ENCODE results near the gene FLOT1.

DNA sequence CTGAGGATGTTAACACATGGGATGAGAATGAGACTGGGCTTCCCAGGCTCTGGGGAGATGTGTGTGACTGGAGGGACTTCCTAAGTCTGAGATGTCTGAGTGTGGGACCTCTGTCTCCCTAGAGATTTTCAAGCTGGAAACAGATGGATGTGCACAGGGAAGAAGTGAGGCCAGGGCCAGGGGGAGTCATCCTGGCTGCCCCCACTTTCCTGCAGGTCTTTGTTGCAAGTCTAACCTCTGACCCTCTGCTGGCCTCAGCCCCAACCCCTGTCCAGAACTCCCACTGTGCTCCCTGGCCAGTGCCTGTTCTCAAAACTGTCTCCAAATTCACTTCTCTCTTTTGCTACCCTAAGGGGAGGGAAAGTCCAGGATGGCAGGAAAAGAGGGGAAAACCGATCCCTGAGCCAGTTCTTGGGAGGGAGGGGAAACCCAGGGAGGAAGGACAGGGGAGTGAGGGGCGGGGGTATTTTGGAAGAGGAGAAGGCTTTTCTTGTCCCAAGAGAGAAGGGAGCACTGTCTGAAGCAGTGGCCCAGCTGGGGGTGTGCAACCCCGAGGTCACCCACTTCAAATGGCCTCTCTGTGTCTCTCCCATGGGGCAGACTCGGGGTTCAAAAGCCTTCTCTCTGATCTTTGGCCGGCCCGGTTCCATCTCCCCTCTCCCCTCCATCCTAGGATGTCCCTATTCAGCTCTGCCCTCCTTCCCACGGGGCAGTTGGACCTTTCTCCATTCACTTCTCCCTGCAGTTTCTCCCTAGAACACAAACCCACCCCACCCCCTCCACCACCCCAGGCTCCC lies 59.1 kb downstream of the FLOT1 start:
- TF ChIP-seq, protein P1, sequence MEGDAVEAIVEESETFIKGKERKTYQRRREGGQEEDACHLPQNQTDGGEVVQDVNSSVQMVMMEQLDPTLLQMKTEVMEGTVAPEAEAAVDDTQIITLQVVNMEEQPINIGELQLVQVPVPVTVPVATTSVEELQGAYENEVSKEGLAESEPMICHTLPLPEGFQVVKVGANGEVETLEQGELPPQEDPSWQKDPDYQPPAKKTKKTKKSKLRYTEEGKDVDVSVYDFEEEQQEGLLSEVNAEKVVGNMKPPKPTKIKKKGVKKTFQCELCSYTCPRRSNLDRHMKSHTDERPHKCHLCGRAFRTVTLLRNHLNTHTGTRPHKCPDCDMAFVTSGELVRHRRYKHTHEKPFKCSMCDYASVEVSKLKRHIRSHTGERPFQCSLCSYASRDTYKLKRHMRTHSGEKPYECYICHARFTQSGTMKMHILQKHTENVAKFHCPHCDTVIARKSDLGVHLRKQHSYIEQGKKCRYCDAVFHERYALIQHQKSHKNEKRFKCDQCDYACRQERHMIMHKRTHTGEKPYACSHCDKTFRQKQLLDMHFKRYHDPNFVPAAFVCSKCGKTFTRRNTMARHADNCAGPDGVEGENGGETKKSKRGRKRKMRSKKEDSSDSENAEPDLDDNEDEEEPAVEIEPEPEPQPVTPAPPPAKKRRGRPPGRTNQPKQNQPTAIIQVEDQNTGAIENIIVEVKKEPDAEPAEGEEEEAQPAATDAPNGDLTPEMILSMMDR (conservative IDR thresholded peaks at IDR 0.05; ENCODE audit: low read depth, low read length) = no peak
- TF ChIP-seq EZH2 (IDR thresholded peaks at IDR 0.05; ENCODE audit: borderline replicate concordance, low read depth, low read length, poor library complexity, severe bottlenecking) = no peak
